ENCODE results near the gene MACO1. TPM values are rescaled to one million over a fixed set of nuclear protein-coding genes. Genes with fewer than 3 reads are reported as not detected.

The MACO1 gene
- polyA plus RNA-seq, 2 of the 4 experiments (the other 2 are of a cell fraction), result 6.3 to 7.5 TPM

GRCh38 chr1:25513666-25514065, 83.0 kb downstream of the MACO1 start (continued):
- TF ChIP-seq EHF (CRISPR knock-in tag; IDR thresholded peaks at IDR 0.05), result no peak

- CTCF ChIA-PET, result no interaction called here
- peaks cover 2% of the 10 kb centered on the region; the same call in 1 of the 3 replicates for H3K9me3 ChIP-seq
- H3K4me3 ChIP-seq, result no peak overlapping the region
- DNase-seq (ENCODE audit: low read depth in 1 of 2, low spot score in 1 of 2) (no peak), ATAC-seq (0 out of 6 replicates have a peak, but pooled peaks of 1 of the 2 experiments have one; percentile 19), FAIRE-seq (no peak)
- H3K27ac ChIP-seq, result no peak overlapping the region
- POLR2A ChIA-PET, result no interaction called here
- TF ChIP-seq SMC3 (IDR thresholded peaks at IDR 0.05) (no peak), NFE2L2 (conservative IDR thresholded peaks at IDR 0.05; ENCODE audit: low read length) (no peak), CEBPB (IDR thresholded peaks at IDR 0.05) (no peak), ATOH8 (CRISPR knock-in tag; IDR thresholded peaks at IDR 0.05; ENCODE audit: low read depth) (no peak)
- H3K4me1 ChIP-seq, result no peaks in the 10 kb centered on the region
- WGBS (ENCODE audit: missing lambda C conversion rate), result 65% methylated on average over 6 of the region's 6 CpGs
- no peak overlapping the region for H3K4me2 ChIP-seq
These were observed 84.3 kb downstream of the MACO1 start for GRCh38 chr1:25515033-25515432.

- DNase-seq (ENCODE audit: low read depth in 1 of 2, low spot score in 1 of 2), result no peak
- H3K4me2 ChIP-seq, result no peak overlapping the region
- no peak for ATAC-seq
- no peaks in the 10 kb centered on the region for H3K4me1 ChIP-seq
- no peak overlapping the region for H3K4me3 ChIP-seq
- no peak for FAIRE-seq
- H3K9me3 ChIP-seq, result peaks cover 2% of the 10 kb centered on the region; the same call in 1 of the 3 replicates
- POLR2A ChIA-PET, result no interaction called here
- TF ChIP-seq JUN (IDR thresholded peaks at IDR 0.05) (no peak), MAX (IDR thresholded peaks at IDR 0.05) (no peak), ZSCAN20 (CRISPR knock-in tag; IDR thresholded peaks at IDR 0.05) (no peak), HMGXB4 (CRISPR knock-in tag; IDR thresholded peaks at IDR 0.05; ENCODE audit: borderline replicate concordance) (no peak), MAZ (IDR thresholded peaks at IDR 0.05; ENCODE audit: borderline replicate concordance, low read depth, low read length) (no peak), USF2 (IDR thresholded peaks at IDR 0.05) (no peak), ATOH8 (CRISPR knock-in tag; IDR thresholded peaks at IDR 0.05; ENCODE audit: low read depth) (no peak), ZFP36 (IDR thresholded peaks at IDR 0.05; ENCODE audit: borderline replicate concordance, partially characterized antibody) (no peak), SREBF2 (IDR thresholded peaks at IDR 0.05) (no peak), BCL3 (IDR thresholded peaks at IDR 0.05) (no peak), ZNF302 (CRISPR knock-in tag; IDR thresholded peaks at IDR 0.05) (no peak), EHF (CRISPR knock-in tag; IDR thresholded peaks at IDR 0.05) (no peak), RFX5 (IDR thresholded peaks at IDR 0.05) (no peak), RAD21 (conservative IDR thresholded peaks at IDR 0.05 in 1 of 2, IDR thresholded peaks at IDR 0.05 in 1 of 2) (no peak), BHLHE40 (IDR thresholded peaks at IDR 0.05; ENCODE audit: low read depth, low read length) (no peak)
- CTCF ChIA-PET, result interaction anchor here (0.6 to 1.7 kb wide), 3 partner anchors 11 to 74 kb away, joined by 3 to 4 read pairs (median 3); no protein-coding TSS in a partner anchor
- WGBS (ENCODE audit: missing lambda C conversion rate), result 43% methylated on average over 3 of the region's 3 CpGs
- no peak overlapping the region for H3K27ac ChIP-seq
These were observed 86.0 kb downstream of the MACO1 start for GRCh38 chr1:25516686-25517085.

All from A549 (cell line).